Panc1 (cell line): ENCODE results near the gene ARL4A. TPM values are rescaled to one million over a fixed set of nuclear protein-coding genes. Genes with fewer than 3 reads are reported as not detected.

Source experiments
- ATAC-seq: fragments of 200-7000 bp; cut with Tn5 transposase; 2 replicates; pipeline ENCODE4 v1.9.1; 2020; ENCODE audit warnings: mild to moderate bottlenecking, moderate library complexity
- BruUV-seq: library from RNA; stranded (reverse); fragments of 400-500 nt; replicated peaks from 2 replicates; lab custom pipeline; 2021; lab: Mats Ljungman, UMichigan
- CTCF ChIA-PET: fragments of 300-600 bp; sonication (Branson Sonifier 250); formaldehyde crosslinking; loops from one replicate; lab custom pipeline; 2022; ENCODE audit warnings: antibody characterized with exemption; lab: Charles Lee
- POLR2A ChIA-PET: fragments of 300-600 bp; sonication (Branson Sonifier 250); formaldehyde crosslinking; loops from one replicate; lab custom pipeline; 2022; ENCODE audit warnings: antibody characterized with exemption; lab: Charles Lee
- DNase-seq: peaks from one replicate; pipeline ENCODE4 v3.0.0-alpha.2; 2010; ENCODE audit warnings: low read depth, low spot score
- H3K27ac ChIP-seq: 2 replicates; pipeline ENCODE4 v1.5.1; 2011; ENCODE audit warnings: mild to moderate bottlenecking, low read length, inconsistent platforms
- H3K27me3 ChIP-seq: fragments of 200-500 bp; sonication (Bioruptor generic); 2 replicates; pipeline ENCODE4 v1.6.0; 2014; ENCODE audit warnings: low read length, inconsistent platforms; ENCODE audit not compliant: control insufficient read depth, insufficient read depth
- H3K36me3 ChIP-seq: fragments of 200-500 bp; sonication (Bioruptor generic); 2 replicates; pipeline ENCODE4 v1.5.1; 2014; ENCODE audit warnings: inconsistent platforms, mild to moderate bottlenecking, low read length, moderate library complexity; ENCODE audit not compliant: control insufficient read depth, insufficient read depth
- H3K4me1 ChIP-seq: 2 replicates; pipeline ENCODE4 v1.5.1; 2011; ENCODE audit warnings: inconsistent platforms, mild to moderate bottlenecking, low read length, moderate library complexity; ENCODE audit not compliant: control insufficient read depth, insufficient read depth
- H3K4me3 ChIP-seq, 2 experiments: 2 replicates each; pipeline ENCODE4 v1.5.1; 2011 to 2012; ENCODE audit warnings: low read depth in 2 of 2, low read length in 2 of 2, mild to moderate bottlenecking in 2 of 2, inconsistent platforms in 1 of 2, moderate library complexity in 1 of 2
- H3K9me3 ChIP-seq: fragments of 200-500 bp; sonication (Bioruptor generic); 2 replicates; pipeline ENCODE4 v1.5.1; 2014; ENCODE audit warnings: low read depth, mild to moderate bottlenecking, inconsistent platforms, low read length, moderate library complexity; ENCODE audit not compliant: control insufficient read depth, insufficient read depth
- POLR2AphosphoS5 ChIP-seq: IDR thresholded peaks from 2 replicates; pipeline ENCODE4 v1.6.1; 2012; ENCODE audit warnings: mild to moderate bottlenecking, low read depth, low read length, moderate library complexity
- REST ChIP-seq, 2 experiments: IDR thresholded peaks; 2 replicates each; pipeline ENCODE4 v1.6.1; 2011 to 2012; ENCODE audit warnings: low read depth in 2 of 2, control low read depth in 1 of 2, low read length in 1 of 2, mild to moderate bottlenecking in 1 of 2, moderate library complexity in 1 of 2; ENCODE audit not compliant: insufficient read depth in 1 of 2
- SIN3A ChIP-seq: IDR thresholded peaks from 2 replicates; pipeline ENCODE4 v1.6.1; 2012; ENCODE audit warnings: low read depth, mild to moderate bottlenecking, low read length, moderate library complexity, borderline replicate concordance; ENCODE audit not compliant: insufficient read depth
- TCF7L2 ChIP-seq: IDR thresholded peaks from 2 replicates; pipeline ENCODE4 v1.6.1; 2011; ENCODE audit warnings: mild to moderate bottlenecking, low read depth, low read length, inconsistent platforms
- in situ Hi-C: cut with HindIII; loops from 2 replicates; pipeline ENCODE4 v1.10.0; 2016; ENCODE audit warnings: low sequenced_read_pairs, low pct_unique_long_range_greater_than_20kb
- intact Hi-C: fragments of 100-400 bp; cut with micrococcal nuclease; formaldehyde crosslinking; loops from one replicate; pipeline ENCODE4 v1.10.0; 2022; ENCODE audit not compliant: unreplicated experiment
- total RNA-seq: library from RNA; stranded (reverse); gene quantifications from one replicate; pipeline ENCODE4 v1.2.1, GENCODE V29; 2021; ENCODE audit not compliant: unreplicated experiment
- TF ChIP-seq, protein P1 (sequence below): fragments of 450-650 bp; IDR thresholded peaks from 2 replicates; pipeline ENCODE4 v1.5.1; 2017; ENCODE audit warnings: mild to moderate bottlenecking

Gene ARL4A
- total RNA-seq, 1 experiment from 2014 or later = 37.4 TPM

- in situ Hi-C loops (no loop called here), intact Hi-C loops (no loop called here)
- Histone ChIP-seq H3K4me3 (no peak overlapping the region), H3K27me3 (no peaks in the 10 kb centered on the region), H3K9me3 (no peaks in the 10 kb centered on the region), H3K27ac (no peak overlapping the region), H3K36me3 (no peaks in the 10 kb centered on the region), H3K4me1 (no peaks in the 10 kb centered on the region)
- DNase-seq (no peak), ATAC-seq (no peak)
- TF ChIP-seq TCF7L2 = no peak
- no peak for TF ChIP-seq REST (IDR thresholded peaks at IDR 0.05; ENCODE audit: insufficient read depth in 1 of 2, low read depth in 2 of 2, low read length in 1 of 2)
- no peak for TF ChIP-seq SIN3A
- no peak for TF ChIP-seq POLR2AphosphoS5
- TF ChIP-seq, protein P1, sequence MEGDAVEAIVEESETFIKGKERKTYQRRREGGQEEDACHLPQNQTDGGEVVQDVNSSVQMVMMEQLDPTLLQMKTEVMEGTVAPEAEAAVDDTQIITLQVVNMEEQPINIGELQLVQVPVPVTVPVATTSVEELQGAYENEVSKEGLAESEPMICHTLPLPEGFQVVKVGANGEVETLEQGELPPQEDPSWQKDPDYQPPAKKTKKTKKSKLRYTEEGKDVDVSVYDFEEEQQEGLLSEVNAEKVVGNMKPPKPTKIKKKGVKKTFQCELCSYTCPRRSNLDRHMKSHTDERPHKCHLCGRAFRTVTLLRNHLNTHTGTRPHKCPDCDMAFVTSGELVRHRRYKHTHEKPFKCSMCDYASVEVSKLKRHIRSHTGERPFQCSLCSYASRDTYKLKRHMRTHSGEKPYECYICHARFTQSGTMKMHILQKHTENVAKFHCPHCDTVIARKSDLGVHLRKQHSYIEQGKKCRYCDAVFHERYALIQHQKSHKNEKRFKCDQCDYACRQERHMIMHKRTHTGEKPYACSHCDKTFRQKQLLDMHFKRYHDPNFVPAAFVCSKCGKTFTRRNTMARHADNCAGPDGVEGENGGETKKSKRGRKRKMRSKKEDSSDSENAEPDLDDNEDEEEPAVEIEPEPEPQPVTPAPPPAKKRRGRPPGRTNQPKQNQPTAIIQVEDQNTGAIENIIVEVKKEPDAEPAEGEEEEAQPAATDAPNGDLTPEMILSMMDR = no peak
- BruUV-seq = no TSS peak
- CTCF ChIA-PET = no interaction called here
- POLR2A ChIA-PET = interaction anchor here (0.7 kb wide), 1 partner anchor 38 kb away, joined by 3 read pairs; no protein-coding TSS in a partner anchor
These were observed 40.7 kb downstream of the ARL4A start for GRCh38 chr7:12728192-12728538.

- Histone ChIP-seq H3K4me1 (no peaks in the 10 kb centered on the region), H3K9me3 (no peaks in the 10 kb centered on the region), H3K27me3 (no peaks in the 10 kb centered on the region), H3K36me3 (no peaks in the 10 kb centered on the region), H3K4me3 (no peak overlapping the region), H3K27ac (no peak overlapping the region)
- in situ Hi-C loops = no loop called here
- intact Hi-C loops = no loop called here
- POLR2A ChIA-PET = no interaction called here
- TF ChIP-seq TCF7L2 (no peak), POLR2AphosphoS5 (no peak), REST (IDR thresholded peaks at IDR 0.05; ENCODE audit: insufficient read depth in 1 of 2, low read depth in 2 of 2, low read length in 1 of 2) (no peak), SIN3A (no peak)
- TF ChIP-seq, protein P1 = no peak
- ATAC-seq = no peak
- CTCF ChIA-PET = no interaction called here
- no peak for DNase-seq
- BruUV-seq = no TSS peak
These were observed 41.7 kb downstream of the ARL4A start for GRCh38 chr7:12729112-12729511.
